GM12892 (cell line): ENCODE results near the gene DRC1.

Source experiments
- POLR2A ChIP-seq: IDR thresholded peaks from 2 replicates; pipeline ENCODE4 v1.6.1; 2011; ENCODE audit warnings: low read depth, low read length, control low read depth
- POLR2AphosphoS5 ChIP-seq: IDR thresholded peaks from 2 replicates; pipeline ENCODE4 v1.6.1; 2011; ENCODE audit warnings: low read depth, low read length, control low read depth

- TF ChIP-seq POLR2A (no peak), POLR2AphosphoS5 (no peak)
Observed at GRCh38 chr2:26448651-26449050, 46.9 kb downstream of the DRC1 start.
